ENCODE data around the gene TBC1D2B. TPM values are rescaled to one million over a fixed set of nuclear protein-coding genes. Genes with fewer than 3 reads are reported as not detected.

TBC1D2B gene
- total and polyA plus RNA-seq, 8 donors = 9.3 to 61.7 (median 38.8) TPM

DNA sequence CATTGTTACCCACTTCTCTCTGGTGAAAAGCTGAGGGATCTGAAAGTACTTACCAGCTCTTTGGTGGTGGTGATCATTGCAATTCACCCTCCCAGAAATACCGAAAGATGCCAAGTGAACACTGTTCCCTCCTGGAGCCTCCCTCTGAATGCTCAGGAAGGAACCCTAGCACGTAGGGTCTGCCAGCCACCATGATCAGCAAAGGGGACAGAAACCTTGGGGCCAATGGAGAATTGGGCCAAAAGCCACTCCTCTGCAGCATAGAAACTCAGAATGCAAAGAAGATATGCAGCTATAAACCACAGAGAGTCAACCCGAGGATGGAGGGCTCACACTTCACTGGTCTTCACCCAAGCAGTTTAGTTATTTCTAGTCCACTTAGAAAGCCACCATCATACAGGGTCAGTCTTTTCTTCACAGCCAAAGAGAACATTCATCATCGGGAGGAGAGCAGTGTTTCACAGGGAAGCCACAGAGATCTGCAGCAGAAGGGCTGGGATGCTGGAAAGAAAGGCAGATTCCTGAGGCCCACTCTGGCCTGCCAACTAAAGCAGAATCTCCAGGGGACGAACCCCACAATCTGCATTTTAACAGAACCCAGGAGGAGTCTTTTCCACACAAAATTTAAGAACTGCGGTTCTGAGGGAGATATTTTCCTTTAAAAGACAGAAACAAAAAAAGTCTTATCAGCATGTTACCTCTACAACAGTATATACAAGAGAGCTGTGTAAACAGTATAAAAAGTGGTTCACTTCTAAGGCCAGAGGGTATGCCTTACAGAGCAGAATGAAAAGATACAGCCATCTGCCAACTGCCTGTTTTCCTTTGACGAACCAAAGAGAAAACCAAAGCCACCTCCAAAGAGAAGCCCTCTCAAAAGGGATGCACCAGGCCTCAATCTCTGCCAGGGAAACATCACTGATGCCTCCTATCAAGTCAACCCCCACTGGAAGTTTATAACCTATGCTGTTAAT is 11.3 kb downstream of the TBC1D2B start:
- Histone ChIP-seq H3K27me3 (no peaks in the 10 kb centered on the region), H3K4me1 (peaks cover 85 to 100% (median 94%) of the 10 kb centered on the region in 4 donors), H3K4me3 (peak overlapping the region in 1 of 4 donors; percentile 15), H3K9me3 (no peaks in the 10 kb centered on the region), H3K36me3 (no peaks in the 10 kb centered on the region), H3K27ac (peak overlapping the region; percentile 62 to 98 (median 87))
- intact Hi-C loops (cut with DNase I; ENCODE audit: low total_unique reads) = no loop called here
- no peak for TF ChIP-seq POLR2A (IDR thresholded peaks at IDR 0.05)
- TF ChIP-seq EP300 (IDR thresholded peaks at IDR 0.05) = no peak
- no peak for TF ChIP-seq POLR2AphosphoS5 (IDR thresholded peaks at IDR 0.05)
- TF ChIP-seq, protein P1, sequence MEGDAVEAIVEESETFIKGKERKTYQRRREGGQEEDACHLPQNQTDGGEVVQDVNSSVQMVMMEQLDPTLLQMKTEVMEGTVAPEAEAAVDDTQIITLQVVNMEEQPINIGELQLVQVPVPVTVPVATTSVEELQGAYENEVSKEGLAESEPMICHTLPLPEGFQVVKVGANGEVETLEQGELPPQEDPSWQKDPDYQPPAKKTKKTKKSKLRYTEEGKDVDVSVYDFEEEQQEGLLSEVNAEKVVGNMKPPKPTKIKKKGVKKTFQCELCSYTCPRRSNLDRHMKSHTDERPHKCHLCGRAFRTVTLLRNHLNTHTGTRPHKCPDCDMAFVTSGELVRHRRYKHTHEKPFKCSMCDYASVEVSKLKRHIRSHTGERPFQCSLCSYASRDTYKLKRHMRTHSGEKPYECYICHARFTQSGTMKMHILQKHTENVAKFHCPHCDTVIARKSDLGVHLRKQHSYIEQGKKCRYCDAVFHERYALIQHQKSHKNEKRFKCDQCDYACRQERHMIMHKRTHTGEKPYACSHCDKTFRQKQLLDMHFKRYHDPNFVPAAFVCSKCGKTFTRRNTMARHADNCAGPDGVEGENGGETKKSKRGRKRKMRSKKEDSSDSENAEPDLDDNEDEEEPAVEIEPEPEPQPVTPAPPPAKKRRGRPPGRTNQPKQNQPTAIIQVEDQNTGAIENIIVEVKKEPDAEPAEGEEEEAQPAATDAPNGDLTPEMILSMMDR (IDR thresholded peaks at IDR 0.05) = no peak
- 28 to 52% (median 38%) methylated on average over 7 of the region's 7 CpGs for WGBS, 5 donors
- DNase-seq = no peak

DNA sequence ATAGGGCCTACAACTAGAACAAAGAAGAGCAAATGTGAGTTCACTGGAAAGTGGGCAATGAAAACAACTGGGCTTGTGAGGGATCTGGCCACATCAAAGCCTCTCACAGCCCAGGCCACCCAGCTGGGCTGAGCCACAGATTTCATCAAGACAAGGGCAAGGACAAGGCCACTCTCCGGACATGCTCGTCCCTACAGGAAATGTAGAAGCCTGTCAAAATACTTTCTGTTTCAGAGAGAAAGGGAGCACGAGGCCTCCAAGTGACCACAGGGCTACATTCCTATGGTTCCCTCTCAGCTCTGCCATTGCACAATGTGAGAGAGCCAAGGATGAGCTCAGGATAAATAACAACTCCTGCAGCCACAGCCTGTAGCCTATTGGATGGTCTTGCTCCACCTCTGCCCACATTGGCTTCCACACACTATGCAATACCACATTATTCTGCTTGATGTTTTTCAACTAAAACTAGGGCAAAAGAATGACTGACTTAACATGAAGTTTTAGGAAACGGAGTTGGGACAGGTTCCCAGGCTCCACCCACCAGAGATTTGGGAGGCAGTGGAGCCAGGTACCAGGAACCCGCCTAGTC is 12.1 kb downstream of the TBC1D2B start:
- Histone ChIP-seq H3K27ac (peak overlapping the region; percentile 53 to 98 (median 87)), H3K4me3 (no peak overlapping the region), H3K27me3 (no peaks in the 10 kb centered on the region), H3K36me3 (no peaks in the 10 kb centered on the region), H3K4me1 (peaks cover 84 to 100% (median 94%) of the 10 kb centered on the region in 4 donors), H3K9me3 (no peaks in the 10 kb centered on the region)
- TF ChIP-seq, protein P1 (IDR thresholded peaks at IDR 0.05) = no peak
- TF ChIP-seq POLR2AphosphoS5 (IDR thresholded peaks at IDR 0.05) = peak; percentile 58 to 89 (median 77)
- peak; percentile 47 to 65 for DNase-seq
- intact Hi-C loops (cut with DNase I; ENCODE audit: low total_unique reads) = no loop called here
- 11 to 28% (median 13%) methylated on average over 5 of the region's 5 CpGs for WGBS, 5 donors

DNA sequence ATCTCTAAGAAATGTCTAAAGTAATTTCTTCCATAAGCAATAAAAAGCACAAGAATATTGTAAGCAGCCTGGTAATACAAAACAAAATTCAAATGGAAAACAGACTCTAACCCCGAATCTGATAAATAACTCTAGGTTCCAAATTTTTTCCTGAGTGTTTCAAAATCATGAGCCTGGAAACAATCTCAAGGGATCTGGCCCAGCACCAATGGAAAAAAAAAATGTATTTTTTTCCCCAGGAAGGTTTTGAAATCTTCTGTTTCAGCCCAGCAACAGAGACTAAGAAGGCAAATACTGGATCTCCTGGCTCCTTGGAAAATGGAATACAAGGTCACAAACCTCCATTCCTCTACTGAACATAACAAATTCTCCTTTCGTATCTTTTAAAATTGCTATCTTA is 13.0 kb downstream of the TBC1D2B start:
- no peak for TF ChIP-seq POLR2AphosphoS5 (IDR thresholded peaks at IDR 0.05)
- TF ChIP-seq, protein P1 (IDR thresholded peaks at IDR 0.05) = no peak
- H3K9me3 ChIP-seq = no peaks in the 10 kb centered on the region
- intact Hi-C loops (cut with DNase I; ENCODE audit: low total_unique reads) = no loop called here
- H3K4me1 ChIP-seq = peaks cover 84 to 100% (median 94%) of the 10 kb centered on the region in 4 donors
- no peak overlapping the region for H3K4me3 ChIP-seq
- 50 to 70% (median 58%) methylated on average over 2 of the region's 2 CpGs for WGBS, 5 donors
- H3K27ac ChIP-seq = peak overlapping the region in 4 of 5 donors; percentile 74 to 98 (median 90)
- no peaks in the 10 kb centered on the region for H3K36me3 ChIP-seq
- H3K27me3 ChIP-seq = no peaks in the 10 kb centered on the region
- no peak for DNase-seq

- intact Hi-C loops (cut with DNase I; ENCODE audit: low total_unique reads) = no loop called here
- H3K4me1 ChIP-seq = peaks cover 84 to 100% (median 94%) of the 10 kb centered on the region in 4 donors
- H3K9me3 ChIP-seq = no peaks in the 10 kb centered on the region
- no peak for TF ChIP-seq EP300 (IDR thresholded peaks at IDR 0.05)
- TF ChIP-seq, protein P1 (IDR thresholded peaks at IDR 0.05) = no peak
- no peak for TF ChIP-seq POLR2AphosphoS5 (IDR thresholded peaks at IDR 0.05)
- no peak for TF ChIP-seq POLR2A (IDR thresholded peaks at IDR 0.05)
- H3K4me3 ChIP-seq = no peak overlapping the region
- peak overlapping the region; percentile 42 to 98 (median 87) for H3K27ac ChIP-seq
- no peaks in the 10 kb centered on the region for H3K36me3 ChIP-seq
- no peak for DNase-seq
- H3K27me3 ChIP-seq = no peaks in the 10 kb centered on the region
- 64 to 78% (median 71%) methylated on average over 5 of the region's 5 CpGs for WGBS, 5 donors
Observed at GRCh38 chr15:78063970-78064385, 13.5 kb downstream of the TBC1D2B start.

All from stomach (tissue), 9 donors.